ENCODE data around the gene PEX26.
A peak's percentile ranks its signal among the peaks of the same experiment; 100 is the strongest.

PEX26 gene

DNA sequence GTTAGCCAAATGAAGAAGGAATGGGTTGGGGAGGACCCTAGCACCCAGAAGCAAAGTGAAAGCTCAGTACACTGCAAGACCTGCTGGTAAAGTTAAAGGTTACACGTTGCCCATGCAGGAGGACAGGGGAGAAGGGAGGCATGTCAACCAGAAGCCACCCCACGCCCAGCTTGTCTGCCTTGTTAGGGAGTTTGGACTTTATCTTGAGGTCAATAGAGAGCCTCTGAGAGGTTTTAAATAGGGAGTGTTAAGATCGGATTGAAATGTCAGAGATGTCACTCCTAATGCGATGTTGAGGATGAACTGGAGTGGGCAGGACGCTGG is 18.7 kb upstream of the PEX26 start:
- no peak for DNase-seq
- no peaks in the 10 kb centered on the region for H3K36me3 ChIP-seq
- H3K4me3 ChIP-seq, result no peak overlapping the region
- TF ChIP-seq CTCF (IDR thresholded peaks at IDR 0.05), result no peak
- no peaks in the 10 kb centered on the region for H3K27me3 ChIP-seq
- intact Hi-C loops (cut with DNase I; ENCODE audit: low total_unique reads), result no loop called here
- H3K9me3 ChIP-seq, result no peaks in the 10 kb centered on the region
- H3K4me1 ChIP-seq, result peaks cover 0 to 59% (median 34%) of the 10 kb centered on the region in 4 donors
- peak overlapping the region; percentile 86 for H3K27ac ChIP-seq

DNA sequence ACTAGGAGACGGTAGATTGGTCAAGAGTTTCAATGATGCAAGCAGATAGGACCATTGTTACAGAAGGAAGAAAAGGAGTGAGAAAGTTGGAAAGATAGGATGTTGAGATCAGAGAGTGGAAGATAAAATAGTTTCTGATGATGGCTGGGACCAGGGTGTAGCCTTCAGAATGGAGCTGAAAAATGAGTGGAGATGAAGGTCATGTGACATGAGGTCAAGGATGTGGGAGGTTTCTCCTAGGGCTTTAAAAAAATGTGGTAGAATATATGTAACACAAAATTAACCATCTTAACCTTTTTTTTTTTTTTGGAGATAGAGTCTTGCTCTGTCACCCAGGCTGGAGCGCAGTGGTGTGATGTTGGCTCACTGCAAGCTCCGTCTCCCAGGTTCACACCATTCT is 18.3 kb upstream of the PEX26 start:
- H3K4me3 ChIP-seq, result no peak overlapping the region
- DNase-seq, result no peak
- H3K27ac ChIP-seq, result peak overlapping the region in 1 of 2 donors; percentile 86
- H3K9me3 ChIP-seq, result no peaks in the 10 kb centered on the region
- H3K27me3 ChIP-seq, result no peaks in the 10 kb centered on the region
- H3K36me3 ChIP-seq, result no peaks in the 10 kb centered on the region
- no peak for TF ChIP-seq CTCF (IDR thresholded peaks at IDR 0.05)
- intact Hi-C loops (cut with DNase I; ENCODE audit: low total_unique reads), result no loop called here
- H3K4me1 ChIP-seq, result peaks cover 0 to 59% (median 34%) of the 10 kb centered on the region in 4 donors

- Histone ChIP-seq H3K36me3 (no peaks in the 10 kb centered on the region), H3K4me1 (peaks cover 0 to 59% (median 34%) of the 10 kb centered on the region in 4 donors), H3K4me3 (no peak overlapping the region), H3K9me3 (no peaks in the 10 kb centered on the region), H3K27me3 (no peaks in the 10 kb centered on the region), H3K27ac (no peak overlapping the region)
- no peak for DNase-seq
- intact Hi-C loops (cut with DNase I; ENCODE audit: low total_unique reads), result no loop called here
- TF ChIP-seq CTCF (IDR thresholded peaks at IDR 0.05), result no peak
Observed at GRCh38 chr22:18059991-18060390, 17.8 kb upstream of the PEX26 start.

DNA sequence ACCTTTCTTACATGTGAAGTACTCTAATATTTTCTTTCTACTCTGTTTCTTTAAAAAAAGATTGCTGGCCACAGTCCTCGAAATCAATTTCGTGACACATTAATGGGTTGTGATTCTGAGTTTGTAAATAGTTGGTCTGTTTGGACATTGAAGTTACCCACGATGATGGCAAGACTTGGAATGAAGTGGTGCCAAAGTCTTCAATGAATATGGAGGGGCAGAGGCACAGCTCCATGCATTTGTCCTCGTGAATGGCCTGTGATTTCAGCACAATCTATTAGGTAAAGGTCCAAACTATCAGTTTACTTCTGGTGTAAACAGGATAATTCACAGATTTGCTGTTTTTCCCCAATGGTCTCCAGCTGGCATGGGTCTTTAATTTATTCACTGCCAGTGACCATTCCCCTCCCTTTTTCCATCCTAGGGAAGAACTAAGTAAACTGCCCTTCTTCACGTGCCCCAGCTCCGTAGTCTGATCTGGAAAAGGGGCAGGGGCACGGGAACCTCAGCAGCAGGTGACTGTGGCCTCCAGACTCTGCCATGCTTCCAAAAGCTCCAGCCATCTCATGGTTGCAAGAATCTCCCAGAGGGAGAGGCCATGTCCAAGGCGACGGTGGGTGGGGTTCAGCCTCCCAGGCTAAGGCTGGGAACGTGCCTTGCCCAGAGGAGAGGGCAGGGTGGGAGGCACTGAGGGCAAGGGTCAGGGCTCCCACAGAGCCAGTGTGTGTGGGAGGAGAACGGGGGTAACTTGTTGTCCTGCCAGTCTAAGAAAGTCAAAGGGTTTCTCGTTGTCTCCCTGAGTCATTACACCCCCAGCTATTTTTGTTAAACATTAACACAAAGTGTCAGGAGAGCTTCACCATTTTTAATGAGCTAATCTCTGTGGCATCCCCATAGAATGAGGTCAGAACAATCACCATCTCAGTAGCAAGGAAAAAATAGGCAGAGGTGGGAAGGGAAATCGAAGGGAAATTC is 16.9 kb upstream of the PEX26 start:
- Histone ChIP-seq H3K9me3 (no peaks in the 10 kb centered on the region), H3K4me3 (no peak overlapping the region), H3K36me3 (no peaks in the 10 kb centered on the region), H3K27me3 (no peaks in the 10 kb centered on the region), H3K27ac (peak overlapping the region; percentile 33 to 43), H3K4me1 (peaks cover 0 to 53% (median 30%) of the 10 kb centered on the region in 4 donors)
- TF ChIP-seq CTCF (IDR thresholded peaks at IDR 0.05), result no peak
- intact Hi-C loops (cut with DNase I; ENCODE audit: low total_unique reads), result no loop called here
- DNase-seq, result no peak

- no peak for TF ChIP-seq CTCF (IDR thresholded peaks at IDR 0.05)
- no peaks in the 10 kb centered on the region for H3K9me3 ChIP-seq
- H3K27me3 ChIP-seq, result no peaks in the 10 kb centered on the region
- intact Hi-C loops (cut with DNase I; ENCODE audit: low total_unique reads), result no loop called here
- H3K27ac ChIP-seq, result peak overlapping the region; percentile 41 to 53
- H3K36me3 ChIP-seq, result no peaks in the 10 kb centered on the region
- H3K4me1 ChIP-seq, result peaks cover 0 to 50% (median 22%) of the 10 kb centered on the region in 4 donors
- H3K4me3 ChIP-seq, result no peak overlapping the region
- DNase-seq, result no peak
Observed at GRCh38 chr22:18062421-18062820, 15.4 kb upstream of the PEX26 start.

Measured in tibial artery (tissue), 4 donors.